Peyer's patch (tissue), 4 donors: ENCODE results near the gene FCGR3B.
"Not testable (repeated sequence)": the region's sequence is repeated elsewhere in the genome, so short reads cannot be mapped to it uniquely, and the experiment has no call there.

Experiments used
- POLR2A ChIP-seq, 2 donors: fragments of 450-650 bp; IDR thresholded peaks; one replicate each; pipeline ENCODE4 v1.5.1; 2017; ENCODE audit warnings: antibody characterized with exemption in 2 of 2, mild to moderate bottlenecking in 2 of 2, moderate library complexity in 2 of 2
- TF ChIP-seq, protein P1 (sequence below), 6 experiments: fragments of 450-650 bp in 4 of 6; fragments of 200-600 bp in 2 of 6; sonication (generic) in 1 of 6; IDR thresholded peaks; one replicate each; pipeline ENCODE4 v1.5.1; 2017 to 2019; ENCODE audit warnings: antibody characterized with exemption in 6 of 6, mild to moderate bottlenecking in 3 of 6, moderate library complexity in 1 of 6

DNA sequence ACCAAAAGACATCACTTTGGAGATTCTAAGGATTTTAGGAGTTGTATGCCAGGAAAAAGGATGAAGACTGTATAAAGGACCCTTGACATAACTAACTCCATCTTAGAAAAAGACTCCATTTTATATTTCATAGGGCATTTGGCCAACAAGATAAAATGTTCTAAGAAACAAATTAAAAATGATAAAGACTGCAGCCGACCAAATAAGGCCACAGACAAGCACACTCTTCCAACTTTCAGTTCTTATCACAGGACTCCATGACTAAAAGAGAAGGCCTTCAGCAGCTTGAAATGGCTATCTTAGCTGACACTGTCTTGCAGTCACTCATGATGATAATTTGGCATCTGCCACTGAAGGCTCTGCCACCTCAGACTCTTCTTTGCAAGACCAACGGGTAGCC, 8.2 kb upstream of the FCGR3B start:
- TF ChIP-seq, protein P1, sequence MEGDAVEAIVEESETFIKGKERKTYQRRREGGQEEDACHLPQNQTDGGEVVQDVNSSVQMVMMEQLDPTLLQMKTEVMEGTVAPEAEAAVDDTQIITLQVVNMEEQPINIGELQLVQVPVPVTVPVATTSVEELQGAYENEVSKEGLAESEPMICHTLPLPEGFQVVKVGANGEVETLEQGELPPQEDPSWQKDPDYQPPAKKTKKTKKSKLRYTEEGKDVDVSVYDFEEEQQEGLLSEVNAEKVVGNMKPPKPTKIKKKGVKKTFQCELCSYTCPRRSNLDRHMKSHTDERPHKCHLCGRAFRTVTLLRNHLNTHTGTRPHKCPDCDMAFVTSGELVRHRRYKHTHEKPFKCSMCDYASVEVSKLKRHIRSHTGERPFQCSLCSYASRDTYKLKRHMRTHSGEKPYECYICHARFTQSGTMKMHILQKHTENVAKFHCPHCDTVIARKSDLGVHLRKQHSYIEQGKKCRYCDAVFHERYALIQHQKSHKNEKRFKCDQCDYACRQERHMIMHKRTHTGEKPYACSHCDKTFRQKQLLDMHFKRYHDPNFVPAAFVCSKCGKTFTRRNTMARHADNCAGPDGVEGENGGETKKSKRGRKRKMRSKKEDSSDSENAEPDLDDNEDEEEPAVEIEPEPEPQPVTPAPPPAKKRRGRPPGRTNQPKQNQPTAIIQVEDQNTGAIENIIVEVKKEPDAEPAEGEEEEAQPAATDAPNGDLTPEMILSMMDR (IDR thresholded peaks at IDR 0.05) = not testable (repeated sequence)
- TF ChIP-seq POLR2A (IDR thresholded peaks at IDR 0.05) = not testable (repeated sequence)
